GM12872 (cell line): ENCODE measurements around the gene SLTM.

Source experiments
- TF ChIP-seq, protein P1 (sequence below): IDR thresholded peaks from 3 replicates; pipeline ENCODE4 v1.5.1; 2011; ENCODE audit warnings: low read depth, mild to moderate bottlenecking, low read length, moderate library complexity; ENCODE audit not compliant: insufficient read depth

SLTM gene

DNA sequence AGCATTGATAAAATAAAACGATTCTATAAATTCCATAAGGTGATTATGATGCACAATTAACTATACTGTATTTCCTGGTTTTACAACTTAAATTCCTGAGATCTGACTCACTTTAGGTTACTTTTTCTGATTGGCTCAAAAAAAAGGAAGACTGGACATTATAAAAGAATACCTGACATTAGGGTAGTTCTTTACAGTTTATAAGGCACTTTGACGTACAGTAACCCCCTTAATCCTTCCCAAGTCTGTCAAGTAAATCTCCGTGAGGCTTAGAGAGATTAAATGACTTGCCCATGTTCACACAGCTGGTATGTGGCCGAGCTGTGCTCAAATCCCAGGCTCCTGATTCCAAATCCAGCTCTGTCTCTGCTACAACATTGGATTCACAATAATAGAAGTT, 1.0 kb upstream of the SLTM start:
- TF ChIP-seq, protein P1, sequence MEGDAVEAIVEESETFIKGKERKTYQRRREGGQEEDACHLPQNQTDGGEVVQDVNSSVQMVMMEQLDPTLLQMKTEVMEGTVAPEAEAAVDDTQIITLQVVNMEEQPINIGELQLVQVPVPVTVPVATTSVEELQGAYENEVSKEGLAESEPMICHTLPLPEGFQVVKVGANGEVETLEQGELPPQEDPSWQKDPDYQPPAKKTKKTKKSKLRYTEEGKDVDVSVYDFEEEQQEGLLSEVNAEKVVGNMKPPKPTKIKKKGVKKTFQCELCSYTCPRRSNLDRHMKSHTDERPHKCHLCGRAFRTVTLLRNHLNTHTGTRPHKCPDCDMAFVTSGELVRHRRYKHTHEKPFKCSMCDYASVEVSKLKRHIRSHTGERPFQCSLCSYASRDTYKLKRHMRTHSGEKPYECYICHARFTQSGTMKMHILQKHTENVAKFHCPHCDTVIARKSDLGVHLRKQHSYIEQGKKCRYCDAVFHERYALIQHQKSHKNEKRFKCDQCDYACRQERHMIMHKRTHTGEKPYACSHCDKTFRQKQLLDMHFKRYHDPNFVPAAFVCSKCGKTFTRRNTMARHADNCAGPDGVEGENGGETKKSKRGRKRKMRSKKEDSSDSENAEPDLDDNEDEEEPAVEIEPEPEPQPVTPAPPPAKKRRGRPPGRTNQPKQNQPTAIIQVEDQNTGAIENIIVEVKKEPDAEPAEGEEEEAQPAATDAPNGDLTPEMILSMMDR: no peak

DNA sequence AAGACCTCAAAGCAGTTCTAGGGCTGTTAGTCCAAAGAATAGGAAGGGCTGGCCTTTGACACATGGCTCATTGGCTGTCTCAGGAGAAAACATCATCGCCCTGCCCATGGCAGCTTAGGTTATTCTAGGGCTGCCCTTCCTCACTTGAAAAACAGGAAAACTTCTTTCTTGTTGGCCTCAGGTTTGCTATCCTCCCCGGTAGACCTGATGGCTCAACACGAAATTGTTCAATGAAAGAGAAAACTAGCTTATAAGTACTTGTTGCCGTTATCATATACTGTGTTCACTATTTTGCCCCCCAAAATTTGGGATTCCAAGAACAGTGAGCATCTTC, 602 bp upstream of the SLTM start:
- TF ChIP-seq, protein P1: no peak; the same call in 2 of the 3 replicates

DNA sequence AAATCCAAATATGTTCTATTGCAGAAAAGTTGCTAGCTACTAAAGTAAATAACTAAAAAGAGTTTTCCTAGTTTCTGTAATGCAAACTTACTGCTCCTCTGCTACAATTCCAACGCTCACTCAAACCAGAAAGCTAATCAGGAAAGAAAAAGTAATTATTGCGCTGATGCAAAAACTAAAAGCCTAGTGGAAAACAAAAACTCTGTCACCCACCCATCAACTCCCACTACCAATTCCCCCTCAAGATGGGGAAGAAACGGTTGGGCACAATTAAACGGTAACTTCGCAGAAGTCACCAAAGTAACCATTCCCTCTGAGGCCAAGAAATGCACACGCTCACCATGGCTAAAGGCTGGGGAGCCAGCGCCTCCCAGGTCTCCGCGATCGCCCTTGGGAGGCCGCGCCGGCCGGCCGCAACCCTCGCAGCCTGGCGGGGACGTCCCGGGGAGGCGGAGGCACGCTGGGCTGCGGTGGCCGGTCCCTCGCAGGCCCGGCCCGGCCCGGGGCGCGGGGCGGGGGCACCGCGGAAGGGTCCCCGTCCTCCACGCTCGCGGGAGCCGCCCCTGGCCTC, 684 bp downstream of the SLTM start:
- TF ChIP-seq, protein P1: no peak

DNA sequence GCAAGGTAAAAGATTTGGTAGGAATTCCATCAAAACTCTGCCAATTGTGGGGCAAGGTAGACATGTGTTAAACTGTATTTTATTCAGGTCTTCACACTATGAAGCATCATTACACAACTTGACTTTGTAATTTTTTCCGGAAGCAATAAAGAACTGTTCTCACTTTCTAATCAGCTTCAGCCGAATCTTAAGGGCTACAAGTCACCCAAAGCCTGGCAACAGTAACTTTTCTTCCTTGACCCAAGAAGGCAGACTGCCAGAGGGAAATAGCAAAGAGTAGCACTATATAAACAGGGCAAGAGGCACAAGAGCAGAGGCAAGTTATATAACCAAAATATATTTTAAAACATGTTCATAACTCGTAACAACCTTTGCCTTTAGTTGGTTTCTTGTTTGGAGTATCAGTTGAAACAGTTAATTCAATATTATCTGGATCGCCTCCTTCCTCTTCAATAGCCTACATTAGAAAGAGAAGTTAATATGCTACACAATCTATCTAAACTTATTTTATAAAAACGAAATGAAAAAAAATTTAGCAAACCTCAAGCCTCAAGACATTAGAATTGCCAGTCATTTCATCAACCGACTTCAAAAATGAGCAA, 1.4 kb downstream of the SLTM start:
- TF ChIP-seq, protein P1: no peak

DNA sequence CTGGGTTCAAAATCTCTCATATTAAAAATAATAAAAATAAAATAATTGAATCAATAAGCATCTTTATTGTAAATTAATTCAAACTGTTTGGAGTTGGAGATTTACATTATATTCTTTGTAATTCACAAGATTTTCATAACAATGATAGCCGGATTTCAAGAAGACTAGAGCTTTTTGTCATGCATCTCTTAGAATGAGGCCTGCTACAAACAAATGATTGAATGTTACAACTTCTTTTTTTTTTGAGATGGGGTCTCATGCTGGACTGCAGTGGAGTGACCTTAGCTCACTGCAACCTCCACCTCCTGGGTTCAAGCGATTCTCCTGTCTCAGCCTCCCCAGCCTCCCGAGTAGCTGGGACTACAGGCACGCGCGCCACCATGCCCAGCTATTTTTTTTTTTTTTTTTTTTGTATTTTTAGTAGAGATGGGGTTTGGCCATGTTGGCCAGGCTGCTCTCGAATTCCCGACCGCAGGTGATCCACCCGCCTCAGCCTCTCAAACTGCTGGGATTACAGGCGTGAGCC, 3.5 kb downstream of the SLTM start:
- TF ChIP-seq, protein P1: no peak

DNA sequence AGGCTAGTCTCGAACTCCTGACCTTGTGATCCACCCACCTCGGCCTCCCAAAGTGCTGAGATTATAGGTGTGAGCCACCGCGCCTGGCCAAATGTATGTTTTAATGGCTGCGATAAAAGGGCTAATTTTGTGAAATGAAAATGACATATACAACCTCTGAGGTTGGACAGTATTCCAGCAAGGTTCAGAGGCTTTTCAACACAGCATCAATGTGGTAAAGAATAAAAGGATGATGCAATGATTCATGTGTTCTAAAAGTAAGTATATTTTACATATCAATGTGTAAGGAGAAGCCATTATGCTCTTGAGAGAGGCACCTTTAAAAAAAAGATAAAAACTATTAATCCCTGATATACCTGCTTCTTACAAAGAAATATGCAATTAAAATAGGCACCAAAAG, 6.7 kb downstream of the SLTM start:
- TF ChIP-seq, protein P1: no peak

DNA sequence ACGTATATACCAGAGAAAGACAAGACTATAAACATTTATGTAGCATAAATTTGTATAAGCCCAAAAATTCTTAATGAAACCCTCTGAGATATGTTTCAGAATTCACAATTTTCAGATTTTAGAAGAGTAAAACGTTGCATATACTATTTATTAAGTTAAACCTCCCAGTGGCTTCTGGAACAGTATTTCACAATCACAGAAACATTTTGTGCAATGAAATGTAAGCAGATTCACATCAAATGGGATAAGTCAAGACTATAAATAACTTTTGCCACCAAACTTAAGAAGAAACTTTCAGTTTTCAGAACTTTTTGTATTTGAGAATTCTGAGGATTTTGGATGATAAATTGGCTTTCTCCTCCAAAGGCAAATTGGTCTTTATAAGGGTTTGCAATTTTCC, 9.2 kb downstream of the SLTM start:
- TF ChIP-seq, protein P1: no peak
